ENCODE results near the gene PCARE. TPM values are rescaled to one million over a fixed set of nuclear protein-coding genes. Genes with fewer than 3 reads are reported as not detected.

Gene PCARE
- total and polyA plus RNA-seq, 5 donors from 2014 or later, result not detected

DNA sequence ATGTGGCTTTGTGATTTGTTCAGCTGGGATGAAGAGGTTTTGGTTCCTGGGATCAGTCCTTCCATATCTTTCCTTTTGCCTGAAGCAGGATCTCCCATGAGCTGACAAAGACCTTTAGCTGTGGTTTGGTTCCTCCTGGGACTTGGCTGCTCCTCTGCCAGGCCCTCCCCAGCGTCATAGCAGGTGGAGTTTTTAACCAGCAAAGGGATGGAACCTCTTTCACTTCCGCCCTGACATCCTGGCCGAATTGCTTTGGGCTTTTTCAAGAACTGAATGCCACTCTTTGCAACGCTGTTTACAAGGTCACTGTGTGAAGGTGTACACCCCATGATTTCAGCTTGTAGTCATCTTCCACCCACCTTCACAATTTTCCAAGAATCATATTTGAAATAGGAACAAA, 390 bp downstream of the PCARE start:
- ATAC-seq (ENCODE audit: low read depth in 2 of 2), result no peak

DNA sequence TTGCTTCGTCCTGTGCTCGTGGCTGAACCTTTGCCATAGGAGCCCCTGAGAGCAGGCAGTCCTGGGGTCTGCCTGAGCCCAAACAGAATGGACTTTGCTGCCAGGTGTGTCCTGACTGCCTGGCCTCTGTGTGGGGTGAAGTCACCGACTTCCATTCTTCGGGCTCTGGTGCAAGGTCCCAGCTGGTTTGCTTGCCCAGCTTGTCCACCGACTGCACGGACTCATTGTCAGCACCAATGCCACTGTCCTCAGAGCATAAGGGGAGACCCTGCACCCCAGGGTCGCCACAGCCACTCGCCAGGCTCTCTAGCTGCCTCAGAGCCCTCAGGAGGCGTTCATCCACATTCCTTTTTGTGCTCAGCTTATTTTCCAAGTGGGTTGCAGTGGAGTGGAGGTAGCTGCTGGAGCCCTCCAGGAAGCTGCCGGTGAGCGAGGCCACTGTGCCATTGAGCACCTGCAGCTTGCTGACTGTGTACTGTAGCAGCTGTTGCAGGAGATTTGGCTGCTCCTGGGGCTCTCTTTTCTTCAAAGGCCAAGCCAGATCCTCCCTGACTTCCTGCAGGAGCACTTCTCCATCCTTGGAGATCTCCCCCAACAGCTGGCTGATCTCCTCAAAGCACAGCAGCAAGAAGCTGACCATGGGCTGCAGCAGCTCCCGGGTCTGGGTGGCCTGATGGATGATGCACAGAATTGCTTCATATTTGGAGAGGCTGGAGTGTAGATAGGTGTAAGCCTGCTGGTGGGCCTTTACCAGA, 1.2 kb downstream of the PCARE start:
- Mint-ChIP-seq H3K27me3 (no peaks in the 10 kb centered on the region), H3K4me3 (no peak overlapping the region), H3K9me3 (peaks cover 0 to 6% (median 0%) of the 10 kb centered on the region in 7 donors), H3K27ac (no peak overlapping the region), H3K36me3 (no peaks in the 10 kb centered on the region), H3K4me1 (no peaks in the 10 kb centered on the region)
- no peak for ATAC-seq (ENCODE audit: low read depth in 2 of 2)
- no peak for DNase-seq
- no peak overlapping the region for H3K4me3 ChIP-seq (ENCODE audit: low read depth, low read length)
- no peaks in the 10 kb centered on the region for H3K36me3 ChIP-seq (ENCODE audit: control insufficient read depth, insufficient read depth, low read length)
- H3K9me3 ChIP-seq (ENCODE audit: control insufficient read depth in 2 of 2, low read length in 2 of 2), result no peaks in the 10 kb centered on the region
- H3K27me3 ChIP-seq (ENCODE audit: control insufficient read depth, insufficient read depth, low read length), result no peaks in the 10 kb centered on the region
- H3K4me1 ChIP-seq (ENCODE audit: control insufficient read depth, insufficient read depth, low read length, poor library complexity, severe bottlenecking), result no peaks in the 10 kb centered on the region
- no peak overlapping the region for H3K27ac ChIP-seq (ENCODE audit: insufficient read depth, low read length, poor library complexity, severe bottlenecking)

More for the DNA sequence above, 390 bp downstream of the PCARE start:
- no peaks in the 10 kb centered on the region for H3K27me3 ChIP-seq (ENCODE audit: control insufficient read depth, insufficient read depth, low read length)
- no peaks in the 10 kb centered on the region for H3K4me1 ChIP-seq (ENCODE audit: control insufficient read depth, insufficient read depth, low read length, poor library complexity, severe bottlenecking)
- DNase-seq, result no peak
- H3K4me3 Mint-ChIP-seq, result no peak overlapping the region
- no peak overlapping the region for H3K27ac Mint-ChIP-seq
- H3K36me3 Mint-ChIP-seq, result no peaks in the 10 kb centered on the region
- no peaks in the 10 kb centered on the region for H3K36me3 ChIP-seq (ENCODE audit: control insufficient read depth, insufficient read depth, low read length)
- peaks cover 0 to 6% (median 0%) of the 10 kb centered on the region in 7 donors for H3K9me3 Mint-ChIP-seq
- no peaks in the 10 kb centered on the region for H3K4me1 Mint-ChIP-seq
- no peaks in the 10 kb centered on the region for H3K9me3 ChIP-seq (ENCODE audit: control insufficient read depth in 2 of 2, low read length in 2 of 2)
- no peak overlapping the region for H3K4me3 ChIP-seq (ENCODE audit: low read depth, low read length)
- no peaks in the 10 kb centered on the region for H3K27me3 Mint-ChIP-seq
- no peak overlapping the region for H3K27ac ChIP-seq (ENCODE audit: insufficient read depth, low read length, poor library complexity, severe bottlenecking)

DNA sequence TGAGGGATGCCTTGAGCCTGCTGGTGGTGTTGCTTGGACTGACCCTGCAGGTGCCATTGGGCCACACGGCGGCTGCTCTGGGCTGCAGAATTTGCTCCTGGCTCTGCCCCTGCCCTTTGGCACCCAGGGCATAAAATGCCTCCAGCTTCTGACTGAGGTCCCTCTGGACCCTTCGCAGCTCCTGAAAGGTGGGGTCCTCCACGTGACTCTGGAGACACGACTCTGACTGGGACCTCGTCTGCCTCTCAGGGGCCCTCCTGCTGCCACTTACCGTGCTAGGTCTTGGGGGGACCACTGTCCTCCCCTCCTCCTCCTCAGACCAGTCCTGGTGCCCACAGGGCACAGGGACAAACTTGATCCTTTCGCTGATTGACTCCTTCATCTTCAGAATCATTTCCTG, 2.1 kb downstream of the PCARE start:
- H3K27ac Mint-ChIP-seq, result no peak overlapping the region
- DNase-seq (no peak), ATAC-seq (ENCODE audit: low read depth in 2 of 2) (no peak)
- H3K36me3 Mint-ChIP-seq, result no peaks in the 10 kb centered on the region
- H3K27ac ChIP-seq (ENCODE audit: insufficient read depth, low read length, poor library complexity, severe bottlenecking), result no peak overlapping the region
- no peak overlapping the region for H3K4me3 Mint-ChIP-seq
- H3K4me3 ChIP-seq (ENCODE audit: low read depth, low read length), result no peak overlapping the region
- no peaks in the 10 kb centered on the region for H3K4me1 Mint-ChIP-seq
- H3K4me1 ChIP-seq (ENCODE audit: control insufficient read depth, insufficient read depth, low read length, poor library complexity, severe bottlenecking), result no peaks in the 10 kb centered on the region
- no peaks in the 10 kb centered on the region for H3K36me3 ChIP-seq (ENCODE audit: control insufficient read depth, insufficient read depth, low read length)
- no peaks in the 10 kb centered on the region for H3K27me3 ChIP-seq (ENCODE audit: control insufficient read depth, insufficient read depth, low read length)
- H3K27me3 Mint-ChIP-seq, result no peaks in the 10 kb centered on the region
- H3K9me3 ChIP-seq (ENCODE audit: control insufficient read depth in 2 of 2, low read length in 2 of 2), result no peaks in the 10 kb centered on the region
- H3K9me3 Mint-ChIP-seq, result no peaks in the 10 kb centered on the region

DNA sequence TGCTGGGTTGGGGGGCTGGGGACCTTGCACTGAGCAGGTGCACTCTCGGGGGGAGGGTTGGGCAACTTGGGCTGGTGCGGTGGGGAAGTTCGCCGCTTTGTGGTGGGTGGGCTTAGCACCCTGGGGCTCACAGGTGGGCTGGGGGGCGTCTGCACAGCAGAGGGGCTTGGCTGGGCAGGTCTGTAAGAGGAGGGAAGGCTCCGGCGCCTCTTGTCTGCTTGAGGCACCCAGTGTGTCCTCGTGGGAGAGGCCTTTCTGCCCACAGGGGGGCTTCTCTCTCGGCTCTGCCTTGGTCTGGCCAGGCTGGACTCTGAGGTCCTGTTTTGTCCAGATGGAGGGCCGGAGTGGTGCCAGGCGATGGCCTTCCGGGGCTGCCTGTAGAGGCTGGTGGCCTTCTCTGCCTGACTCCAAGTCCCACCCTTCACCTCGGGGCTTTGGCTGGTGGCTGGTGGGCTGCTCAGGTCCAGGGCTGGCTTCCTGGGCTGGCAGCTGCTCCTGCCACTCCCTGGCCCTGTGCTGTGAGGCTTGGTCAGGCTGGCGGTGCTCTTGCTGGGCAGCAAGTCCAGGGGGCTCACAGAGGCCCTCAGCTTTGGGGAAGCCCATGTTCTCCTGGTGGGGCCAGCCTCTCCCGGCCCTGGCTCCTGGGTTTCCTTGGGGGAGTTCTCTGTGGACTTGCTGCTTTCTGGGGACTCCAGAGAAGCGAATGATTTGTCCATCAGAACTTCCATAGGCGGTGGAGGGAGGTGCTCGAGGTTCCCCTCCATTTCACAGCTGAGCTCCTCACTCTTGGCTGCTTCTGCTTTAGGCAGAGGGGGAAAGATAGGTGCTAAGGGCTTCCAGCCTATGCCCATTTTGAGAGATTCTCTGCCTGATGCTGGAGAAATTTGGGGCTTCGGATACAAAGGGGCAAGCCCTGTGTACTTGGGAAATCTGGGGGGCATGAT, 3.0 kb downstream of the PCARE start:
- Histone ChIP-seq H3K27ac (ENCODE audit: insufficient read depth, low read length, poor library complexity, severe bottlenecking) (no peak overlapping the region), H3K4me1 (ENCODE audit: control insufficient read depth, insufficient read depth, low read length, poor library complexity, severe bottlenecking) (no peaks in the 10 kb centered on the region), H3K4me3 (ENCODE audit: low read depth, low read length) (no peak overlapping the region), H3K36me3 (ENCODE audit: control insufficient read depth, insufficient read depth, low read length) (no peaks in the 10 kb centered on the region), H3K27me3 (ENCODE audit: control insufficient read depth, insufficient read depth, low read length) (no peaks in the 10 kb centered on the region), H3K9me3 (ENCODE audit: control insufficient read depth in 2 of 2, low read length in 2 of 2) (no peaks in the 10 kb centered on the region)
- H3K4me3 Mint-ChIP-seq, result no peak overlapping the region
- ATAC-seq (ENCODE audit: low read depth in 2 of 2), result no peak
- no peaks in the 10 kb centered on the region for H3K36me3 Mint-ChIP-seq
- no peak overlapping the region for H3K27ac Mint-ChIP-seq
- no peaks in the 10 kb centered on the region for H3K4me1 Mint-ChIP-seq
- H3K9me3 Mint-ChIP-seq, result no peaks in the 10 kb centered on the region
- DNase-seq, result no peak
- H3K27me3 Mint-ChIP-seq, result no peaks in the 10 kb centered on the region

DNA sequence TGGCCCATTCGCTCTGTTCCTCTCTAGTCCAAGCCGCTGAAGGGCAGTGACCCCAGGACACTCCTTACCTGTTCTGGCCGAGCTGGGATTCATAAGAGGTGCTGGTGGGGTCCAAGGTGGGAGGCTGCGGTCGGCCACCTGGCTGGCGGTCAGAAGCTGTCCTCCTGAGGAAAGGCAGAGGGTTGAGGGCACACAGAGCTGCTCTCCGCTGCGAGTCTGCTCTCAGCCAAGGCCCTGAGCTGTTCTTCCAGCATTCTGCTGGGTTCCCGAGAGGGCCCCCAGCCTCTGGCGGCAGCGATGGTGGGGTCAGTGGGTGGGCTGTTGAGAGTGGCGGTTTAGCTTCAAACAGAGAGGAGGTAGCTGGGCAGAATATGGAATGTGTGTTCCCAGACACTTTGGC, 3.8 kb downstream of the PCARE start:
- no peak for ATAC-seq (ENCODE audit: low read depth in 2 of 2)
- Histone ChIP-seq H3K4me3 (ENCODE audit: low read depth, low read length) (no peak overlapping the region), H3K9me3 (ENCODE audit: control insufficient read depth in 2 of 2, low read length in 2 of 2) (no peaks in the 10 kb centered on the region), H3K4me1 (ENCODE audit: control insufficient read depth, insufficient read depth, low read length, poor library complexity, severe bottlenecking) (no peaks in the 10 kb centered on the region), H3K27me3 (ENCODE audit: control insufficient read depth, insufficient read depth, low read length) (no peaks in the 10 kb centered on the region), H3K36me3 (ENCODE audit: control insufficient read depth, insufficient read depth, low read length) (no peaks in the 10 kb centered on the region), H3K27ac (ENCODE audit: insufficient read depth, low read length, poor library complexity, severe bottlenecking) (no peak overlapping the region)
- no peak for DNase-seq
- Mint-ChIP-seq H3K4me1 (no peaks in the 10 kb centered on the region), H3K9me3 (no peaks in the 10 kb centered on the region), H3K27me3 (no peaks in the 10 kb centered on the region), H3K27ac (no peak overlapping the region), H3K36me3 (no peaks in the 10 kb centered on the region), H3K4me3 (no peak overlapping the region)

DNA sequence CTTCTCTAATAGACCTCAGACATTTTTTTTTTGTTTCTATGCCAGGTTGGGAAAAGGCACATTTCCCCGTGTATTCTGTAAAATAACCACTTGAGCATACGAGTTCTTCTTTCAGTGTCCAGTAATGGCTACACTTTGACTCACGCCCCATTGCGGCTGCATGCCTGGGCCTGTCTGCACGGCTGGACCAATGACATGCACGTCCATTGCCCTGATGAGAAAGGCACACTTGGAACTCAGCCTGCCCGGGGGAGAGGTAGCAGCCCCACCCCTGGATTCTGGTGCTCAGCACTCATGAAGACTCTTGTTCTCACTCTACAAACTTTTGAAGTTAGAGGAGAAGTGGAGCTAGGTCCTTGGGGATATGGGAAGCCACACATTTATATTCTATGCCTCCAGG, 5.8 kb downstream of the PCARE start:
- H3K4me1 Mint-ChIP-seq, result no peaks in the 10 kb centered on the region
- H3K9me3 Mint-ChIP-seq, result no peaks in the 10 kb centered on the region
- H3K9me3 ChIP-seq (ENCODE audit: control insufficient read depth in 2 of 2, low read length in 2 of 2), result no peaks in the 10 kb centered on the region
- H3K27ac ChIP-seq (ENCODE audit: insufficient read depth, low read length, poor library complexity, severe bottlenecking), result no peak overlapping the region
- no peak overlapping the region for H3K27ac Mint-ChIP-seq
- H3K4me3 ChIP-seq (ENCODE audit: low read depth, low read length), result no peak overlapping the region
- no peaks in the 10 kb centered on the region for H3K4me1 ChIP-seq (ENCODE audit: control insufficient read depth, insufficient read depth, low read length, poor library complexity, severe bottlenecking)
- no peaks in the 10 kb centered on the region for H3K36me3 Mint-ChIP-seq
- no peak for DNase-seq
- no peak overlapping the region for H3K4me3 Mint-ChIP-seq
- H3K27me3 ChIP-seq (ENCODE audit: control insufficient read depth, insufficient read depth, low read length), result no peaks in the 10 kb centered on the region
- H3K27me3 Mint-ChIP-seq, result no peaks in the 10 kb centered on the region
- no peaks in the 10 kb centered on the region for H3K36me3 ChIP-seq (ENCODE audit: control insufficient read depth, insufficient read depth, low read length)
- no peak for ATAC-seq (ENCODE audit: low read depth in 2 of 2)

DNA sequence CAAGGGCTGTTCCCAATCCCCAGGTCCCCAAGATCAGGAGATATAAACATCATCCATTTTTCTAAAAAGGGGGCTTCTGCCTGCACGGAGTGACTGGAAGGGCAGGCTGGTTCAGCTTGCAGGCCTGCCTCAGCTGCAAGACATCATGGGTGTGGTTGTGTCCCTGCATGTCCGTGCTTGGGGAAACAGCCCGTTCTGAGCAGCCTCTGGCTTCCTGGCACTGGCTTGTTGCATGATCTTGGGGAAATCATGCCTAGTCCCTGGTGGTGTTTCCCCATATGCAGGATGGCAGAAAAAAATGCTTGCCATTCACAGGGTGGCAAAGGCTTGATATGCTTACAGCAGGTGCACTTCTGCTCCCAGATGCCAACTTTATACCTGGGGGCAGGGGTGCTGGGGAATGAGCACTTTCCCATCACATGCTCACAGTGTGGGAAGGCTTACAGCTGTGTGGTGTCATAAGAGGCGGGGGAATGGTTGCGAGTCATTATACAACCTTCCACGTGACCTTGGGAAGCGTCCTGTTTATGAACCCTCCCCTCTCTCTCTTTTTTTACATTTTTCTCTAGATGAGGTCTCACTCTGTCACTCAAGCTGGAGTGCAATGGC, 7.2 kb downstream of the PCARE start:
- Mint-ChIP-seq H3K27me3 (no peaks in the 10 kb centered on the region), H3K27ac (no peak overlapping the region), H3K4me1 (no peaks in the 10 kb centered on the region), H3K9me3 (no peaks in the 10 kb centered on the region), H3K4me3 (no peak overlapping the region), H3K36me3 (no peaks in the 10 kb centered on the region)
- Histone ChIP-seq H3K9me3 (ENCODE audit: control insufficient read depth in 2 of 2, low read length in 2 of 2) (no peaks in the 10 kb centered on the region), H3K27me3 (ENCODE audit: control insufficient read depth, insufficient read depth, low read length) (no peaks in the 10 kb centered on the region), H3K4me3 (ENCODE audit: low read depth, low read length) (no peak overlapping the region), H3K36me3 (ENCODE audit: control insufficient read depth, insufficient read depth, low read length) (no peaks in the 10 kb centered on the region), H3K4me1 (ENCODE audit: control insufficient read depth, insufficient read depth, low read length, poor library complexity, severe bottlenecking) (no peaks in the 10 kb centered on the region), H3K27ac (ENCODE audit: insufficient read depth, low read length, poor library complexity, severe bottlenecking) (no peak overlapping the region)
- DNase-seq, result no peak
- ATAC-seq (ENCODE audit: low read depth in 2 of 2), result no peak
